H9 (cell line): Measurements from ENCODE around the gene ZNF784. TPM values are rescaled to one million over a fixed set of nuclear protein-coding genes. Genes with fewer than 3 reads are reported as not detected.

Experiments used
- DNase-seq: peaks from one replicate; pipeline ENCODE4 v3.0.0-alpha.2; 2017
- H2AFZ ChIP-seq: one replicate; pipeline ENCODE4 v1.6.1; 2013; ENCODE audit warnings: mild to moderate bottlenecking, low read length, control low read depth, moderate library complexity
- H2AK5ac ChIP-seq: 2 replicates; pipeline ENCODE4 v1.6.1; 2013; ENCODE audit warnings: low read length, control low read depth, mixed read lengths; ENCODE audit not compliant: insufficient read length
- H2BK120ac ChIP-seq: one replicate; pipeline ENCODE4 v1.6.1; 2013; ENCODE audit warnings: low read depth, mild to moderate bottlenecking, low read length, control low read depth, inconsistent platforms; ENCODE audit not compliant: poor library complexity, severe bottlenecking
- H2BK12ac ChIP-seq: 2 replicates; pipeline ENCODE4 v1.6.1; 2013; ENCODE audit warnings: low read length, control low read depth, mixed read lengths, low read depth; ENCODE audit not compliant: insufficient read length
- H2BK15ac ChIP-seq: 2 replicates; pipeline ENCODE4 v1.6.1; 2013; ENCODE audit warnings: low read depth, low read length, control low read depth
- H2BK20ac ChIP-seq: one replicate; pipeline ENCODE4 v1.6.1; 2013; ENCODE audit warnings: low read depth, mild to moderate bottlenecking, low read length, control low read depth, inconsistent platforms; ENCODE audit not compliant: poor library complexity, severe bottlenecking
- H2BK5ac ChIP-seq: 2 replicates; pipeline ENCODE4 v1.6.1; 2013; ENCODE audit warnings: low read length, control low read depth, mixed read lengths; ENCODE audit not compliant: insufficient read length
- H3K14ac ChIP-seq: 2 replicates; pipeline ENCODE4 v1.6.1; 2013; ENCODE audit warnings: low read length, control low read depth; ENCODE audit not compliant: insufficient read depth
- H3K18ac ChIP-seq: 2 replicates; pipeline ENCODE4 v1.6.1; 2013; ENCODE audit warnings: low read depth, mild to moderate bottlenecking, mixed read lengths, low read length, control low read depth; ENCODE audit not compliant: insufficient read length
- H3K23ac ChIP-seq: 2 replicates; pipeline ENCODE4 v1.6.1; 2013; ENCODE audit warnings: low read length, control low read depth, mixed read lengths, low read depth; ENCODE audit not compliant: insufficient read length
- H3K23me2 ChIP-seq: 2 replicates; pipeline ENCODE4 v1.6.1; 2013; ENCODE audit warnings: low read depth, mild to moderate bottlenecking, mixed read lengths, low read length, control low read depth; ENCODE audit not compliant: insufficient read length, poor library complexity, severe bottlenecking
- H3K27ac ChIP-seq: 2 replicates; pipeline ENCODE4 v1.5.1; 2013; ENCODE audit warnings: low read length, control low read depth, mixed read lengths, low read depth; ENCODE audit not compliant: insufficient read length
- H3K27me3 ChIP-seq: 2 replicates; pipeline ENCODE4 v1.6.1; 2013; ENCODE audit warnings: low read length, control low read depth, inconsistent platforms; ENCODE audit not compliant: insufficient read depth
- H3K4ac ChIP-seq: 2 replicates; pipeline ENCODE4 v1.6.1; 2013; ENCODE audit warnings: low read depth, mild to moderate bottlenecking, control low read depth, inconsistent platforms, low read length, moderate library complexity
- H3K4me1 ChIP-seq: 2 replicates; pipeline ENCODE4 v1.6.1; 2013; ENCODE audit warnings: low read length, control low read depth, inconsistent platforms; ENCODE audit not compliant: insufficient read depth
- H3K4me2 ChIP-seq: 2 replicates; pipeline ENCODE4 v1.6.1; 2013; ENCODE audit warnings: low read length, control low read depth, mixed read lengths; ENCODE audit not compliant: insufficient read length, insufficient read depth
- H3K56ac ChIP-seq: 2 replicates; pipeline ENCODE4 v1.6.1; 2013; ENCODE audit warnings: low read depth, mild to moderate bottlenecking, mixed read lengths, low read length, control low read depth; ENCODE audit not compliant: insufficient read length
- H3K79me1 ChIP-seq: 2 replicates; pipeline ENCODE4 v1.6.1; 2013; ENCODE audit warnings: low read depth, mild to moderate bottlenecking, moderate library complexity, low read length, control low read depth, inconsistent platforms; ENCODE audit not compliant: insufficient read depth, poor library complexity, severe bottlenecking
- H3K79me2 ChIP-seq: 2 replicates; pipeline ENCODE4 v1.6.1; 2013; ENCODE audit warnings: low read length, control low read depth, inconsistent platforms; ENCODE audit not compliant: insufficient read depth
- H3K9ac ChIP-seq: 2 replicates; pipeline ENCODE4 v1.6.1; 2013; ENCODE audit warnings: low read length, control low read depth, mixed read lengths; ENCODE audit not compliant: insufficient read length; ENCODE audit errors: extremely low read depth
- H3K9me3 ChIP-seq: one replicate; pipeline ENCODE4 v1.6.1; 2013; ENCODE audit warnings: low read depth, low read length, inconsistent platforms; ENCODE audit not compliant: control insufficient read depth
- H3T11ph ChIP-seq: one replicate; pipeline ENCODE4 v1.6.1; 2013; ENCODE audit warnings: mild to moderate bottlenecking, low read length, control low read depth, inconsistent platforms
- H4K20me1 ChIP-seq: one replicate; pipeline ENCODE4 v1.6.1; 2013; ENCODE audit not compliant: control insufficient read depth, insufficient read length, insufficient read depth
- H4K5ac ChIP-seq: 2 replicates; pipeline ENCODE4 v1.6.1; 2013; ENCODE audit warnings: low read depth, mild to moderate bottlenecking, mixed read lengths, low read length, control low read depth; ENCODE audit not compliant: insufficient read length
- H4K8ac ChIP-seq: replicated peaks from 2 replicates; pipeline ENCODE4 v1.6.1; 2013; ENCODE audit warnings: low read length, control low read depth, mixed read lengths, low read depth; ENCODE audit not compliant: insufficient read length
- H4K91ac ChIP-seq: 2 replicates; pipeline ENCODE4 v1.6.1; 2013; ENCODE audit warnings: low read depth, mild to moderate bottlenecking, moderate library complexity, mixed read lengths, low read length, control low read depth; ENCODE audit not compliant: insufficient read length
- H3K27ac Mint-ChIP-seq, 3 experiments: 2 replicates in 2 of 3; 3 replicates in 1 of 3; pipeline ENCODE4 v1.8.0; 2020 to 2021; ENCODE audit warnings: mixed read lengths in 3 of 3, mild to moderate bottlenecking in 1 of 3, moderate library complexity in 1 of 3
- H3K27me3 Mint-ChIP-seq: 2 replicates; pipeline ENCODE4 v1.8.0; 2021; ENCODE audit warnings: low read depth, mild to moderate bottlenecking, moderate library complexity, mixed read lengths
- H3K36me3 Mint-ChIP-seq, 3 experiments: 2 replicates in 2 of 3; 3 replicates in 1 of 3; pipeline ENCODE4 v1.8.0; 2020 to 2021; ENCODE audit warnings: low read depth in 3 of 3, mixed read lengths in 3 of 3; ENCODE audit not compliant: insufficient read depth in 1 of 3
- H3K4me1 Mint-ChIP-seq, 2 experiments: 2 replicates each; pipeline ENCODE4 v1.8.0; 2020; ENCODE audit warnings: mixed read lengths in 2 of 2
- H3K4me3 Mint-ChIP-seq, 2 experiments: 2 replicates in 1 of 2; 3 replicates in 1 of 2; pipeline ENCODE4 v1.8.0; 2020 to 2021; ENCODE audit warnings: mild to moderate bottlenecking in 2 of 2, mixed read lengths in 2 of 2, moderate library complexity in 1 of 2
- H3K9me3 Mint-ChIP-seq, 2 experiments: 2 replicates in 1 of 2; 3 replicates in 1 of 2; pipeline ENCODE4 v1.8.0; 2020; ENCODE audit warnings: mild to moderate bottlenecking in 2 of 2, mixed read lengths in 2 of 2, moderate library complexity in 1 of 2
- CTCF ChIP-seq: fragments of 200-600 bp; sonication (generic); conservative IDR thresholded peaks from 3 replicates; pipeline ENCODE4 v1.8.0; 2021; ENCODE audit warnings: antibody characterized with exemption, mild to moderate bottlenecking
- WGBS: extraction: QIAGEN DNeasy Blood & Tissue Kit; methylation state at CpG from one replicate; pipeline ENCODE4 v1.1.7; 2013; ENCODE audit warnings: missing lambda C conversion rate, low lambda C conversion rate, mixed read lengths; ENCODE audit not compliant: insufficient read length; ENCODE audit errors: extremely low coverage; 5-methylcytosine and 5-hydroxymethylcytosine counted together
- total RNA-seq: library from RNA; stranded (reverse); gene quantifications from 2 replicates; pipeline ENCODE4 v1.2.1, GENCODE V29; 2021

Gene ZNF784
- total RNA-seq, 1 experiment from 2014 or later: 10.7 TPM

- peaks cover 26 to 44% of the 10 kb centered on the region in 2 experiments for H3K4me1 Mint-ChIP-seq
- Histone ChIP-seq H3K27me3 (no peaks in the 10 kb centered on the region), H3K23ac (no peak overlapping the region), H3K79me2 (no peaks in the 10 kb centered on the region), H2BK5ac (no peak overlapping the region), H3K14ac (no peak overlapping the region), H2AK5ac (no peak overlapping the region), H3K23me2 (peaks cover 7% of the 10 kb centered on the region), H3K18ac (no peak overlapping the region), H4K8ac (no peak overlapping the region), H3K4ac (no peak overlapping the region), H3K4me2 (no peak overlapping the region), H2BK20ac (no peak overlapping the region), H4K20me1 (peaks cover 2% of the 10 kb centered on the region), H4K91ac (no peak overlapping the region), H2BK15ac (no peak overlapping the region), H3T11ph (no peak overlapping the region), H2BK12ac (no peak overlapping the region), H2AFZ (no peak overlapping the region), H3K9ac (no peak overlapping the region), H2BK120ac (no peak overlapping the region), H3K4me1 (no peaks in the 10 kb centered on the region; the same call in 1 of the 2 replicates), H3K9me3 (no peaks in the 10 kb centered on the region), H4K5ac (no peak overlapping the region), H3K27ac (no peak overlapping the region), H3K79me1 (no peaks in the 10 kb centered on the region), H3K56ac (no peak overlapping the region)
- WGBS: no CpG with 5 or more reads among the region's 8 CpGs
- no peak for DNase-seq
- H3K9me3 Mint-ChIP-seq: no peaks in the 10 kb centered on the region; a peak in 1 of 5 replicates
- H3K27ac Mint-ChIP-seq: no peak overlapping the region; a peak in 1 of 7 replicates
- H3K4me3 Mint-ChIP-seq: no peak overlapping the region
- peaks cover 9% of the 10 kb centered on the region for H3K27me3 Mint-ChIP-seq
- H3K36me3 Mint-ChIP-seq: peaks cover 0 to 6% (median 3%) of the 10 kb centered on the region in 3 experiments; a peak in 2 of 7 replicates
- TF ChIP-seq CTCF: no peak
These were observed 35.6 kb downstream of the ZNF784 start for GRCh38 chr19:55588738-55589137.
